Measurements from ENCODE around the gene NGF. TPM values are rescaled to one million over a fixed set of nuclear protein-coding genes. Genes with fewer than 3 reads are reported as not detected.
"Not testable (repeated sequence)": the region's sequence is repeated elsewhere in the genome, so short reads cannot be mapped to it uniquely, and the experiment has no call there.

Gene NGF
- total RNA-seq, 4 donors from 2014 or later, result not detected

- TF ChIP-seq CTCF (IDR thresholded peaks at IDR 0.05), result no peak
- TF ChIP-seq POLR2A (IDR thresholded peaks at IDR 0.05), result no peak
- Histone ChIP-seq H3K9me3 (no peaks in the 10 kb centered on the region), H3K36me3 (no peaks in the 10 kb centered on the region), H3K27me3 (no peaks in the 10 kb centered on the region), H3K4me3 (no peak overlapping the region), H3K27ac (no peak overlapping the region), H3K4me1 (no peaks in the 10 kb centered on the region)
- DNase-seq, result no peak
Observed at GRCh38 chr1:115365738-115366137, 27.7 kb upstream of the NGF start.

GRCh38 chr1:115364780-115365155 lies 26.7 kb upstream of the NGF start:
- Histone ChIP-seq H3K9me3 (no peaks in the 10 kb centered on the region), H3K4me1 (no peaks in the 10 kb centered on the region), H3K27me3 (no peaks in the 10 kb centered on the region), H3K4me3 (no peak overlapping the region), H3K27ac (no peak overlapping the region), H3K36me3 (no peaks in the 10 kb centered on the region)
- DNase-seq, result no peak
- TF ChIP-seq POLR2A (IDR thresholded peaks at IDR 0.05) (no peak), CTCF (IDR thresholded peaks at IDR 0.05) (no peak)

DNA sequence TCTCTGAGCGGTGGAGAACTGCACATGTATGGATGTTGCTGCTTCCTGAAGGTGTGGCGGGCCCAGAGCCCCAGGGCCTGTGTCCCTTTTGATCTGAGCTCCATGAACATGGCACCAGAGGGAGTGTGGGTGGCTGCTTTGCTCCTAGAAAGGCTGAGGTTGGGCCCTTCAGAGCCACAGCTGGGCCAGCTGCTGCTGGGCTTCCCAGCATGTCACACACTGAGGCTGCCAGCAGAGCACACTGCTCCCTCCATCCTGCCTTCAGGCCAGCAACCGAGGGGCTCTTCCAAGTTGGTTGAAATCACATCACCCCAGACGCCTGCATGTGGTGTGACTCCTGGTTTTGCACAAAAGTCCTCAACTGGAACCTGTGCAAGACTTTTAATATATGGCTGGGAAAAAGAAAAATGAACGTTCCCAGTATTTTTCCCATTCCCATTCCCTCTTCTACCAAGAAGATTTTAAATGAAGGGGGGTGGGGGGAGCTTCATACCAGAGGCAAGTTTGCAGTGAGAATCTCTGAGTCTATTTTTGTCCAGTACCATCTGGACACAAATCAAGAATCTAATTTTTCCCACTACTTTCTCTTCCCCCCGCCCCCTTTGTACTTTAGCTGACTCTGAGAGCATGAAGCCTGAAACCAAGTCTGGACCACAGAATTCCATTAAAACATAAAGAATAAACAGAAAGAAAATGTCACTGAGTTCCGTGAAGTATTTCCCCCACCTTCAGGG lies 26.2 kb upstream of the NGF start:
- Histone ChIP-seq H3K27ac (no peak overlapping the region), H3K4me1 (no peaks in the 10 kb centered on the region), H3K36me3 (no peaks in the 10 kb centered on the region), H3K4me3 (no peak overlapping the region), H3K9me3 (no peaks in the 10 kb centered on the region), H3K27me3 (no peaks in the 10 kb centered on the region)
- TF ChIP-seq CTCF (IDR thresholded peaks at IDR 0.05), result no peak
- TF ChIP-seq POLR2A (IDR thresholded peaks at IDR 0.05), result no peak
- no peak for DNase-seq

GRCh38 chr1:115363171-115363570 lies 25.1 kb upstream of the NGF start:
- Histone ChIP-seq H3K4me1 (no peaks in the 10 kb centered on the region), H3K9me3 (no peaks in the 10 kb centered on the region), H3K27me3 (no peaks in the 10 kb centered on the region), H3K36me3 (no peaks in the 10 kb centered on the region), H3K27ac (no peak overlapping the region), H3K4me3 (no peak overlapping the region)
- TF ChIP-seq CTCF (IDR thresholded peaks at IDR 0.05) (no peak), POLR2A (IDR thresholded peaks at IDR 0.05) (no peak)
- no peak for DNase-seq

DNA sequence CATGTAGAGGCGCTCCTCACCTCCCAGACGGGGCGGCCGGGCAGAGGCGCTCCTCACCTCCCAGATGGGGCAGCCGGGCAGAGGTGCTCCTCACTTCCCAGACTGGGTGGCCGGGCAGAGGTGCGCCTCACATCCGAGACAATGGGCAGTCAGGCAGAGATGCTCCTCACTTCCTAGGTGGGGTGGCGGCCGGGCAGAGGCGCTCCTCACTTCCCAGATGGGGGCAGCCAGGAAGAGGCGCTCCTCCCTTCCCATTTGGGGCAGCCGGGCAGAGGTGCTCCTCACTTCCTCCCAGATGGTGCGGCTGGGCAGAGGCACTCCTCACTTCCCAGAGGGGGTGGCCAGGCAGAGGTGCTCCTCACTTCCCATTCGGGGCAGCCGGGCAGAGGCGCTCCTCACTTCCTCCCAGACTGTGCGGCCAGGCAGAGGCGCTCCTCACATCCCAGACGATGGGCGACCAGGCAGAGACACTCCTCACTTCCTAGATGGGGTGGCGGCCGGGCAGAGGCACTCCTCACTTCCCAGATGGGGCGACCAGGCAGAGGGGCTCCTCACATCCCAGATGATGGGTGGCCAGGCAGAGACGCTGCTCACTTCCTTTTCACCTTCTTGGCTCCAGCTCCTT lies 22.6 kb upstream of the NGF start:
- not testable (repeated sequence) for H3K4me1 ChIP-seq, H3K27ac ChIP-seq, H3K27me3 ChIP-seq, H3K4me3 ChIP-seq, DNase-seq, H3K9me3 ChIP-seq, H3K36me3 ChIP-seq

- not testable (repeated sequence) for H3K27ac ChIP-seq, H3K36me3 ChIP-seq, H3K4me3 ChIP-seq, H3K9me3 ChIP-seq, H3K4me1 ChIP-seq, H3K27me3 ChIP-seq, DNase-seq
Observed at GRCh38 chr1:115359787-115360452, 21.9 kb upstream of the NGF start.
